ENCODE measurements around the gene DYNC1LI1. TPM values are rescaled to one million over a fixed set of nuclear protein-coding genes. Genes with fewer than 3 reads are reported as not detected.

DYNC1LI1 gene
- polyA plus RNA-seq, 1 of the 3 experiments (the other 2 are of a cell fraction), result 15.4 TPM

GRCh38 chr3:32584660-32585059, 14.0 kb upstream of the DYNC1LI1 start (continued):
- TF ChIP-seq, protein P1, sequence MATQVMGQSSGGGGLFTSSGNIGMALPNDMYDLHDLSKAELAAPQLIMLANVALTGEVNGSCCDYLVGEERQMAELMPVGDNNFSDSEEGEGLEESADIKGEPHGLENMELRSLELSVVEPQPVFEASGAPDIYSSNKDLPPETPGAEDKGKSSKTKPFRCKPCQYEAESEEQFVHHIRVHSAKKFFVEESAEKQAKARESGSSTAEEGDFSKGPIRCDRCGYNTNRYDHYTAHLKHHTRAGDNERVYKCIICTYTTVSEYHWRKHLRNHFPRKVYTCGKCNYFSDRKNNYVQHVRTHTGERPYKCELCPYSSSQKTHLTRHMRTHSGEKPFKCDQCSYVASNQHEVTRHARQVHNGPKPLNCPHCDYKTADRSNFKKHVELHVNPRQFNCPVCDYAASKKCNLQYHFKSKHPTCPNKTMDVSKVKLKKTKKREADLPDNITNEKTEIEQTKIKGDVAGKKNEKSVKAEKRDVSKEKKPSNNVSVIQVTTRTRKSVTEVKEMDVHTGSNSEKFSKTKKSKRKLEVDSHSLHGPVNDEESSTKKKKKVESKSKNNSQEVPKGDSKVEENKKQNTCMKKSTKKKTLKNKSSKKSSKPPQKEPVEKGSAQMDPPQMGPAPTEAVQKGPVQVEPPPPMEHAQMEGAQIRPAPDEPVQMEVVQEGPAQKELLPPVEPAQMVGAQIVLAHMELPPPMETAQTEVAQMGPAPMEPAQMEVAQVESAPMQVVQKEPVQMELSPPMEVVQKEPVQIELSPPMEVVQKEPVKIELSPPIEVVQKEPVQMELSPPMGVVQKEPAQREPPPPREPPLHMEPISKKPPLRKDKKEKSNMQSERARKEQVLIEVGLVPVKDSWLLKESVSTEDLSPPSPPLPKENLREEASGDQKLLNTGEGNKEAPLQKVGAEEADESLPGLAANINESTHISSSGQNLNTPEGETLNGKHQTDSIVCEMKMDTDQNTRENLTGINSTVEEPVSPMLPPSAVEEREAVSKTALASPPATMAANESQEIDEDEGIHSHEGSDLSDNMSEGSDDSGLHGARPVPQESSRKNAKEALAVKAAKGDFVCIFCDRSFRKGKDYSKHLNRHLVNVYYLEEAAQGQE (IDR thresholded peaks at IDR 0.05; ENCODE audit: low read depth, low read length), result no peak
- TF ChIP-seq JUND (IDR thresholded peaks at IDR 0.05), result no peak
- TF ChIP-seq ZBTB33 (IDR thresholded peaks at IDR 0.05; ENCODE audit: borderline replicate concordance, low read depth), result no peak
- no peak for TF ChIP-seq POLR2AphosphoS5 (IDR thresholded peaks at IDR 0.05; ENCODE audit: low read depth, low read length)

GRCh38 chr3:32583708-32584107, 13.1 kb upstream of the DYNC1LI1 start:
- Histone ChIP-seq H3K9me3 (no peaks in the 10 kb centered on the region), H3K27ac (ENCODE audit: low read depth in 2 of 2, low read length in 1 of 2) (no peak overlapping the region), H3K27me3 (ENCODE audit: insufficient read depth) (no peaks in the 10 kb centered on the region), H3K36me3 (replicated peaks in 1 of 2; ENCODE audit: control insufficient read depth in 1 of 2, insufficient read depth in 2 of 2, low read length in 1 of 2) (no peaks in the 10 kb centered on the region), H3K4me3 (ENCODE audit: low read depth in 2 of 2, low read length in 1 of 2) (no peak overlapping the region), H3K4me2 (no peak overlapping the region), H2AFZ (ENCODE audit: low read depth) (no peak overlapping the region), H3K4me1 (ENCODE audit: control insufficient read depth in 1 of 2, insufficient read depth in 2 of 2, low read depth in 1 of 2, low read length in 1 of 2) (no peaks in the 10 kb centered on the region), H3K9me2 (no peaks in the 10 kb centered on the region), H4K20me1 (ENCODE audit: insufficient read depth) (no peaks in the 10 kb centered on the region), H3K9ac (no peak overlapping the region), H3K79me2 (ENCODE audit: insufficient read depth) (no peaks in the 10 kb centered on the region), H3F3A (replicated peaks; ENCODE audit: insufficient read depth) (no peaks in the 10 kb centered on the region)
- WGBS (ENCODE audit: low lambda C conversion rate), result 72% methylated on average over 3 of the region's 3 CpGs
- POLR2A ChIA-PET, result no interaction called here
- DNase-seq, result no peak
- CTCF ChIA-PET, result no interaction called here
- TF ChIP-seq MEF2A (IDR thresholded peaks at IDR 0.05; ENCODE audit: borderline replicate concordance, low read depth), result no peak
- TF ChIP-seq NFIC (IDR thresholded peaks at IDR 0.05; ENCODE audit: borderline replicate concordance), result no peak
- TF ChIP-seq ELF1 (IDR thresholded peaks at IDR 0.05), result no peak
- no peak for TF ChIP-seq RCOR1 (IDR thresholded peaks at IDR 0.05; ENCODE audit: low read length)
- TF ChIP-seq, protein P2, sequence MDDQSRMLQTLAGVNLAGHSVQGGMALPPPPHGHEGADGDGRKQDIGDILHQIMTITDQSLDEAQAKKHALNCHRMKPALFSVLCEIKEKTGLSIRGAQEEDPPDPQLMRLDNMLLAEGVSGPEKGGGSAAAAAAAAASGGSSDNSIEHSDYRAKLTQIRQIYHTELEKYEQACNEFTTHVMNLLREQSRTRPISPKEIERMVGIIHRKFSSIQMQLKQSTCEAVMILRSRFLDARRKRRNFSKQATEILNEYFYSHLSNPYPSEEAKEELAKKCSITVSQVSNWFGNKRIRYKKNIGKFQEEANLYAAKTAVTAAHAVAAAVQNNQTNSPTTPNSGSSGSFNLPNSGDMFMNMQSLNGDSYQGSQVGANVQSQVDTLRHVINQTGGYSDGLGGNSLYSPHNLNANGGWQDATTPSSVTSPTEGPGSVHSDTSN (IDR thresholded peaks at IDR 0.05), result no peak
- no peak for TF ChIP-seq EP300 (IDR thresholded peaks at IDR 0.05; ENCODE audit: borderline replicate concordance in 1 of 2, low read depth in 1 of 2, low read length in 1 of 2)
- no peak for TF ChIP-seq RAD21 (IDR thresholded peaks at IDR 0.05; ENCODE audit: low read length)
- TF ChIP-seq RFX5 (IDR thresholded peaks at IDR 0.05; ENCODE audit: low read length), result no peak
- TF ChIP-seq, protein P3, sequence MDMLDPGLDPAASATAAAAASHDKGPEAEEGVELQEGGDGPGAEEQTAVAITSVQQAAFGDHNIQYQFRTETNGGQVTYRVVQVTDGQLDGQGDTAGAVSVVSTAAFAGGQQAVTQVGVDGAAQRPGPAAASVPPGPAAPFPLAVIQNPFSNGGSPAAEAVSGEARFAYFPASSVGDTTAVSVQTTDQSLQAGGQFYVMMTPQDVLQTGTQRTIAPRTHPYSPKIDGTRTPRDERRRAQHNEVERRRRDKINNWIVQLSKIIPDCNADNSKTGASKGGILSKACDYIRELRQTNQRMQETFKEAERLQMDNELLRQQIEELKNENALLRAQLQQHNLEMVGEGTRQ (IDR thresholded peaks at IDR 0.05; ENCODE audit: borderline replicate concordance, low read depth, low read length), result no peak
- no peak for TF ChIP-seq CTCF (IDR thresholded peaks at IDR 0.05)
- no peak for TF ChIP-seq TEAD4 (IDR thresholded peaks at IDR 0.05; ENCODE audit: borderline replicate concordance, insufficient read depth)
- TF ChIP-seq FOXJ3 (CRISPR knock-in tag; IDR thresholded peaks at IDR 0.05), result no peak
- no peak for TF ChIP-seq TAF1 (IDR thresholded peaks at IDR 0.05; ENCODE audit: borderline replicate concordance, low read depth, low read length)
- no peak for TF ChIP-seq GABPA (IDR thresholded peaks at IDR 0.05; ENCODE audit: low read depth)
- TF ChIP-seq, protein P4, sequence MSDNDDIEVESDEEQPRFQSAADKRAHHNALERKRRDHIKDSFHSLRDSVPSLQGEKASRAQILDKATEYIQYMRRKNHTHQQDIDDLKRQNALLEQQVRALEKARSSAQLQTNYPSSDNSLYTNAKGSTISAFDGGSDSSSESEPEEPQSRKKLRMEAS (IDR thresholded peaks at IDR 0.05; ENCODE audit: low read depth), result no peak
- TF ChIP-seq ZBTB33 (IDR thresholded peaks at IDR 0.05; ENCODE audit: borderline replicate concordance, low read depth), result no peak
- TF ChIP-seq YY1 (IDR thresholded peaks at IDR 0.05; ENCODE audit: low read depth), result no peak

Measured in SK-N-SH (cell line).